Jurkat, Clone E6-1 (cell line): ENCODE measurements around the gene RBMS3.
A peak's percentile ranks its signal among the peaks of the same experiment; 100 is the strongest.
"Not testable (repeated sequence)": the region's sequence is repeated elsewhere in the genome, so short reads cannot be mapped to it uniquely, and the experiment has no call there.

Source experiments
- DNase-seq: peaks from one replicate; pipeline ENCODE4 v3.0.0-alpha.2; 2011; ENCODE audit warnings: low read depth, low spot score
- H3K4me3 ChIP-seq: 2 replicates; pipeline ENCODE4 v1.5.1; 2011; ENCODE audit warnings: mild to moderate bottlenecking, low read length, control low read depth, moderate library complexity

RBMS3 gene

DNA sequence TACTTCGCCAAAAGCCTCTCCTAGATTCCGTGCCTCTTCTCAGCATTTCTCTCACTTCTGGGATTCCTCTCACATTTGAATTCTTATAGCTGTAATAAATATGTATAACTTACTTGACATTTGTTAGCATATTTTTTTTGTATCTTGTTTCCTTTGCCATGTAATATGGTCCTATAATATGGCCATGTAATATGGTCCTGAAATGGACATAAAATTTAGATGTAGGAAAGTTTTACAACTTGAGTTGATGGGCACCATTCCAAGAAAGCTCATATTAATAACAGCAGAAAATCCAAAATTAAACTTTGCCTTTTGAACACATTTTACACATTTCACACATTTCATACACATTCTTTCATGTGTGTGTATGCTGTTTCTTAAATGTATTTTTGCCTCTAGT is 480.6 kb downstream of the RBMS3 start:
- H3K4me3 ChIP-seq: no peak overlapping the region

GRCh38 chr3:29763115-29763514 is 482.2 kb downstream of the RBMS3 start:
- H3K4me3 ChIP-seq: no peak overlapping the region
- DNase-seq: no peak

More for the DNA sequence above, 480.6 kb downstream of the RBMS3 start:
- DNase-seq: no peak

- H3K4me3 ChIP-seq: no peak overlapping the region
Observed at GRCh38 chr3:29764041-29764440, 483.2 kb downstream of the RBMS3 start.

GRCh38 chr3:29764603-29765254 is 483.9 kb downstream of the RBMS3 start:
- no peak overlapping the region for H3K4me3 ChIP-seq
- no peak for DNase-seq

More at GRCh38 chr3:29764041-29764440, 483.2 kb downstream of the RBMS3 start:
- DNase-seq: no peak

DNA sequence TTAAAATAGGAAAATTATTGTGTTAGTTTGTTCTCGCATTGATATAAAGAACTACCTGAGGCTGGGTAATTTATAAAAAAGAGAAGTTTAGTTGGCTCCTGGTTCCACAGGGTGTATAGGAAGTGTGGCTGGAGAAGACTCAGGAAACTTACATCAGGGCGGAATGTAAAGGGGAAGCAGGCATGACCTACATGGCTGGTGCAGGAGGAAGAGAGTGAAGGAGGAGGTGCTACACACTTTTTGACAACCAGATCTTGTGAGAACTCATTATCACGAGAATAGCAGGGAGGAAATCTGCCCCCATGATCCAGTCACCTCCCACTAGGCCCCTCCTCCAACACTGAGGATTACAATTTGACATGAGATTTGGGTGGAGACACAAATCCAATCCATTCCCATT is 490.7 kb downstream of the RBMS3 start:
- no peak overlapping the region for H3K4me3 ChIP-seq

DNA sequence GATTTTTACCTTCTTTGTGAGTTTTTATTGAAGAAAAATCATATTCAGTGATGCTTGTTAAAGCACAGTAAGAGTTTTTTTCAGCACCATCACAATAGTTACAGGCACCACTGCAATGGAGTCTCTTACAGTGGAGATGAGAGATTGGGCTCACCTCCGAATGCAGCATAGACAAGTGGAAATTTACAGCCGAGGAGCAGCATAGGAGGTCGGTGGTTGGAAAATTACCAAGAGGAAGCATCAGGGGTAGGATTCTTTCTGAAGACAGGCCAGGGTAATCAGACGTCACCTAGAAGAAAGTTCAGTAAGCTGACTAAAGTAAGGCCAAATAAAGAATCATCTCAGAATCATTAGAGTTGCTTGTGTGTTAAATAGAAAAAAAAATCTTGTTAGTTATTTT is 491.6 kb downstream of the RBMS3 start:
- no peak for DNase-seq
- H3K4me3 ChIP-seq: no peak overlapping the region

More for the DNA sequence above, 490.7 kb downstream of the RBMS3 start:
- DNase-seq: no peak

DNA sequence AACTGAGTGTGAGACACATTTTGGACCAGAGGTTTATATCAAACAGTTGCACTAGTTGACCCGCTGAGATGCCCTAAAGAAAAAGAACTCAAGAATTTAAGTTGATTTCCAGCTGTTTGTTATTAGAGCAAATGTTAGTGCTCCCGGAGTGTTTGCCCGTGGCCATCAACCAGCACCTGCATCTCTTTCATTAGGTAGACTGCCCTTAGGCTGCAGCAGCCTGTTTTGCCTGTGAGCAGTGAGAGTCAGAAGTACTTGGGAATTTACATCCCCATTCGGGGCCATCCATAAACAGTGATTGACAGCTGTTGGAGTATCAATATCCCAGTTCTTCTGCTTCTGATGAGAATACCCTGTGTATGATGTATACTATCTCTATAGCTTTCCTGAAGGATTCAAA is 492.6 kb downstream of the RBMS3 start:
- DNase-seq: no peak
- H3K4me3 ChIP-seq: no peak overlapping the region

DNA sequence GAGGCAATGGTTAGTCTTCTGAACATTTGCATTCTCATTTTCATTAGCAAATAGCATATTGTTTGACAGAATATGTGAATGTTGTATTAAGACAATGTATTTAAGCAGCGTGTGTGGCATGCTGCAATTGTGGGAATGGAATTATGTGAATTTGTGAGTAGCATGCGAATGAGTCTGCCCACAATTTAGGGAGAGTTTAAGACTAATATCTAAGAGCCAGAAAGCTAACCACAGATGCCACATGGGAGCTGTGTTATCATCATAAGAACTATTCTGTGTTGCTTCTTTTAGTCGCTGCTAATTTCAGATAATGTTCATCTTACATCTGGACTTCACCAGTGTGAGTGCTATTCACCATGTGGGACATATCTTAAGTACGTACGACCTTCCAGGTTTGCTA is 494.5 kb downstream of the RBMS3 start:
- no peak for DNase-seq
- H3K4me3 ChIP-seq: no peak overlapping the region

DNA sequence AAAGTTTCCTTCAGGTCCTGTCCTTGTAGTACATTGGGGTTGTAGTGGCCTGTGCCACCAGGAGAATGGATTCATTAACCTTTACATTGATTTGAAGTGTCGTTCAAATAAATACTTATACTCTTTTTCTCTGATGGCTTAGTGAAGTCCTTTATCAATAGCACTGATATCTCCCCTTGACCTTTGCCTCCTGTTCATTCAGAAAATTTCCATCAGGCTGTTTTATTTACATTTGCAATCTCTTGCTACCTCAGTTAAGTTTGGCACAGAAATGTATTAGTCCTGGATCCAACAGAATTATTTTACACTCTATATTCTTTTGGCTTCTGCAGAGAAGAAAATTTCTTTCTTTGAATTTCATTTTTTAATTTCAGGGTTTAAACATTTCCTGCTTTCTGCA is 497.0 kb downstream of the RBMS3 start:
- no peak for DNase-seq
- no peak overlapping the region for H3K4me3 ChIP-seq

DNA sequence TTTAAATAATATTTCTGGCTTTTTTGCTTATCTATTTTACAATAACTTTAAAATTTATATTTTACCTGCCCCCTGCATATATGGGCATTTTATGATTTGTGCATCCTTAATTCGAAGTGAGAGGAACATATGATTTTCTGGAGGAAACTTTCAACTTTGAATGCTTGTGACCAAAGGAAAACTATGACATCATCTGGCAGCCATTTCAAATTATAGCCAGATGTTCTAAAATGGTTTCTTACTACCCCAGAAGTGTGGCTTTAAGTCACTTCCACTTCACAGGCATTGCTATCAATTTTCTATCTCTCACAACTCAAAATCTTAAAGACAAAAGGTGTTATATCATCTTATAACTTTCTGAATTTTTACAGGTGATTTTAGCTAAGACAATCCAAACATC is 508.8 kb downstream of the RBMS3 start:
- no peak for DNase-seq
- H3K4me3 ChIP-seq: no peak overlapping the region

DNA sequence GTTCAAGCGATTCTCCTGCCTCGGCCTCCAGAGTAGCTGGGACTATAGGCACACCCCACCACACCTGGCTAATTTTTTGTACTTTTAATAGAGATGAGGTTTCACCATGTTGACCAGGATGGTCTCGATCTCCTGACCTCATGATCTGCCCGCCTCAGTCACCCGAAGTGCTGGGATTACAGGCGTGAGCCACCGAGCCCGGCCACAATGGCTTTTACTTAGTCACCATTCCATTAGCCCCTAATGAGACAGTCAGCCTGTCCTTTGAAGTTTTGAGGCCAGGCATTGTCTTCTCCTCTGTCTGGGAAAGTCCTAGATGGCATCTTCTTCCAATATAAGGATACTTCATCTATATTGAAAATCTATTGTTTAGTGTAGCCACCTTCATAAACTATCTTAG is 515.9 kb downstream of the RBMS3 start:
- H3K4me3 ChIP-seq: no peak overlapping the region
- no peak for DNase-seq

DNA sequence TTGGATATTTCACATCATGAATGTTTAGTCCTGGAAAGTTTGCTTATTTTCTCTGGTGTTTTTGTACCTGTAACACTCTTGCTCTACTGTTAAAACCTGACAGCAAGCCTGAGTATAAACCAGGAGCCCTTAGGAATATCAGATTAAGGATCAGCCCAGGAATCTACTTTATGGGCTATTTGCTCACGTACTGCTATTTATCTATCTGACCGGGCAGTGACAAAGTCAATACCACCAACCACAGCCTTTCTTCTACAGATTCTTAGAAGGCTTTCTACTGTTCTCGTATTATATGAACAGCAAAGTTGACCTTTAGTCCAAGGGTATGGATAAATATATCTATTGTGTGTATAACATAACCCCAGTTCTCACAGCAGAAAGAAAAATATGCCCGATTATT is 521.2 kb downstream of the RBMS3 start:
- no peak for DNase-seq
- H3K4me3 ChIP-seq: no peak overlapping the region

DNA sequence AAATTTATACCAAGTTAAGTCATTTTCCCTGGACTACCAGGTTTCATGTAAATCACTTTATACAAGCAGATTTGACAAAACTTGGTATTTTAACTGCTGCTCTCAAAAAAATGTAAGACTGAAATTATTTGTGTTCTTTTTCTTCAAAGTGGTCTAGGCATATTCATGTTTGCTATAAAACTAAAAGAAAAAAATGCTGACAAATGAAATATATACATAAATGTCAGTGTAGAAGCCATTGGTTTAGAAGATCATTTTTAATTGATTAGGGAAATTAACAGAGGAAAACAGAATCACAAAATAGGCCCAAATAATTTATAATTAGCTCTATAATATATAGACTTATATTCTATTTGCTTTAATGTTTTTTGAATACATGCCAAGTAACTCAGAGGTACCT is 523.2 kb downstream of the RBMS3 start:
- no peak for DNase-seq
- no peak overlapping the region for H3K4me3 ChIP-seq

- no peak for DNase-seq
- no peak overlapping the region for H3K4me3 ChIP-seq
Observed at GRCh38 chr3:29805757-29806156, 524.9 kb downstream of the RBMS3 start.

DNA sequence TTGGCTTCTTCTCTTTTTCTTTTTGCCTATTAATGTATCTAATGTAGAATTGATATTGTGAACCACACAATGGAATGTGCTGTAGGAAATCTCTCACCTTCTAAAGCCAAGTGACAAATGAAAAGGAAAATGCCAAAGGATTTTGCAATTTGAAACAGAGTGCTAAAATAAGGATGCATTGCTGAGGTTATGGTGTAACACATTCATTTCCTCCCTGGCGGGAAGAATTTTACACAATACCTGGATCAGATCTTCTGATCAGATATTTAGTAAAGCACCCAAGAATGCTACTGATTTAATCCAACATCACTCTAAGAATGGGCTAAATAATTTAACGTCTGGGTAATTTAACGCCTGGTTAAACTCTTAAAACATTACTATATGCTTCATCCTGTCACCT is 527.5 kb downstream of the RBMS3 start:
- H3K4me3 ChIP-seq, DNase-seq: not testable (repeated sequence)

GRCh38 chr3:29822071-29822470 is 541.2 kb downstream of the RBMS3 start:
- DNase-seq: peak; percentile 15
- no peak overlapping the region for H3K4me3 ChIP-seq

- no peak for DNase-seq
- no peak overlapping the region for H3K4me3 ChIP-seq
Observed at GRCh38 chr3:29823233-29823632, 542.4 kb downstream of the RBMS3 start.

DNA sequence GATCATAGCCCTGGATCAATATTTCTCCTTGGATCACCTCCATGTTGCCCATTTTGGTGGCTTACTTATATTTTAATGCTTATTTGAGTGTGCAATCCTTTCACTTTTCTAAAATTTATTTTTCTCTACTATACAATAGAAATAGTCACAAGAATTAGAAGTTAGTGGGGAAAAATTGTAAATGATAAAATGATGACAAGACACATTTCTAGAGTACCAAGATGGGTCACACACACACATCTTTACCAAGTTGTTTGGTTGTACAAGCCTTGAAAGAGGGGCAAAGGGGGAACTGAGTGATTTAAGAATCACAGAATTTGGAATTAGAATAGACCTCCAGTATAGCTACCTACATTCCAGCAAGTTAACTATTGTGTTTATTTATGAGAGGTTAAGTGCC is 545.8 kb downstream of the RBMS3 start:
- no peak for DNase-seq

GRCh38 chr3:29827756-29828155 is 546.9 kb downstream of the RBMS3 start:
- no peak for DNase-seq
- no peak overlapping the region for H3K4me3 ChIP-seq

More for the DNA sequence above, 545.8 kb downstream of the RBMS3 start:
- H3K4me3 ChIP-seq: no peak overlapping the region

DNA sequence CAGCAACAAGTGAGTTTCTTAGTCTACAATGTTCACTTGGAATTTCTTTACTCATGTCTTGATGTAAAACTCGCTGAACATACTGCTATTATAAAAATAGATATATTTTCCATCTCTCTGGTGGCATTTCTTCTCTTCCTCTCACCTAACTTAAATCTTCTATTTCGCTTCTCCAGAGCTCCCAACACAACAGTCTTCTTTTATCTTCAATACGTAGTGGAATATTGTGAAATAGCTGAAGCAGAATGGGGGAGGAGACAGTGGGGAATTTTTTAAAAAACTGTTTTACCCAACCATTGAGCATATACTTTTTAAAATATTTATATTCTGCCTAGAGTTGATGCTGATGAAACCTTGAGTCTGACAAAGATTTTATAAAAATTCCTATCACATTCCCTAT is 548.5 kb downstream of the RBMS3 start:
- no peak for DNase-seq
- H3K4me3 ChIP-seq: no peak overlapping the region

DNA sequence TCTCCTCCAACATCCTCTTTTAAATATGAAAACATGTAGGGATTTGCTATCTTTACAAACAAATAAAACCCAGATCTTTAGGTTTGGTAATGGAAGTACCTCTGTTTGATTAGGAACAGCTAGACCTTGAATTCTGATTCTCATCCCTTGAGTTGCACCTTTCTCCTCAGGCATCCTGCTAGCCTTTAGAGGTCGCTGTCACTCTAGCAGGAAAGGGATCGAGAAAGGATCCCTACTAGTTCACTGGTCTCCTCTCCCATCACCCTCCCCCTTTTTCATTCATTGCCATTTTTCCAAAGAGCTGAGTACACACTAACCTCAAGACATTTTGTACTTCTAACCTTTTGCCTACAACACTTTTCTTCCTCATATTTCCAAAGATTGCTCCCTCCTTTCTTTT is 569.8 kb downstream of the RBMS3 start:
- no peak for DNase-seq
- no peak overlapping the region for H3K4me3 ChIP-seq

DNA sequence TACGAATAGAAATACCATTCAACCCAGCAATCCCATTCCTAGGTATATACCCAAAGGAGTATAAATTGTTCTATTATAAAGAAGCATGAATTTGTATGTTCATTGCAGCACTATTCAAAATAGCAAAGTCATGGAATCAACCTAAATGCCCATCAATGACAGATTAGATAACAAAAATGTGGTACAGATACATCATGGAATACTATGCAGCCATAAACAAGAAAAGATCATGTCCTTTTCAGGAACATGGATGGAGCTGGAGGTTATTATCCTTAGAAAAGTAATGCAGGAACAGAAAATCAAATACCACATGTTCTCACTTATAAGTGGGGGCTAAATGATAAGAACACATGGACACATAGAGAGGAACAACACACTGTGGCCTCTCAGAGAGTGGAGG is 571.9 kb downstream of the RBMS3 start:
- no peak for DNase-seq
- no peak overlapping the region for H3K4me3 ChIP-seq
